GM10847 (cell line): ENCODE data around the gene ISL2.

Experiments
- POLR2A ChIP-seq: IDR thresholded peaks from 2 replicates; pipeline ENCODE4 v1.6.1; 2011; ENCODE audit not compliant: insufficient read length; ENCODE audit errors: extremely low read depth

The ISL2 gene

DNA sequence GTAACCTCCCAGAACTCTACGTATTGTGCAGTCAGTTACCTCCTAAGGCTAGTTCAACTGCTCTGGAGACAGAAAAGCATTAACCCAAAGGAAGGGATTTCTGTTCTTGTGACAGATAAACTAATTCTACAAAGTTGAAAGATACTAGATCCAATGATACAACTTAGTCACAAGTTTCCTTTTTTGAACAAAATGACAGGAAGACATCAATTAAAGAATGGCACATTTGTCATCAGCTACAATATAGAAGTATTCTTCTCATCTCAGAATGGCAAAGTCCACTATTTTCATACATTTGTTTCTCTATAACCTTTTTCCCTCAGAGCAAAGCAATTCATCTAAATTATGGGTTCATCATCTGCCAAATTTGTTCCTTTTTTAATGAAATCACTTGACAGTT is 43.7 kb downstream of the ISL2 start:
- TF ChIP-seq POLR2A = no peak

DNA sequence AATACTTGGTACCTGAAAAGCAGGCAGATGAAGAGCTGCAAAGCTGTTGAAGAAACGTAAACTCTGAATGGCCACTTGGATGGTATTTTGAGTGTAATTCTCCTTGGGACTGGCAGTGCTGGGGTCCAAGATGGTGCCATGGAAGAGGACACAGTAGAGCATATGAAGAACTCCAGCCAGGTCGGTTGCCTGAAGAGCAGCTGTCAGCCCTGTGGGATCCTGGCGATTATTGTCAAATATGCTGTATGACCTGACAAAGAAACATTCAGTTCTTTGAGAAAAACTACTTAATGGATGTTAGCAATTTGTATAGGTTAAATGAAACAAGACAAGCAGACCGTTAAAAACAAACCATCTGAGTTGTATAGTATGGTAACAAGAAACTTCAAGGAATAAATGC is 44.8 kb downstream of the ISL2 start:
- no peak for TF ChIP-seq POLR2A

DNA sequence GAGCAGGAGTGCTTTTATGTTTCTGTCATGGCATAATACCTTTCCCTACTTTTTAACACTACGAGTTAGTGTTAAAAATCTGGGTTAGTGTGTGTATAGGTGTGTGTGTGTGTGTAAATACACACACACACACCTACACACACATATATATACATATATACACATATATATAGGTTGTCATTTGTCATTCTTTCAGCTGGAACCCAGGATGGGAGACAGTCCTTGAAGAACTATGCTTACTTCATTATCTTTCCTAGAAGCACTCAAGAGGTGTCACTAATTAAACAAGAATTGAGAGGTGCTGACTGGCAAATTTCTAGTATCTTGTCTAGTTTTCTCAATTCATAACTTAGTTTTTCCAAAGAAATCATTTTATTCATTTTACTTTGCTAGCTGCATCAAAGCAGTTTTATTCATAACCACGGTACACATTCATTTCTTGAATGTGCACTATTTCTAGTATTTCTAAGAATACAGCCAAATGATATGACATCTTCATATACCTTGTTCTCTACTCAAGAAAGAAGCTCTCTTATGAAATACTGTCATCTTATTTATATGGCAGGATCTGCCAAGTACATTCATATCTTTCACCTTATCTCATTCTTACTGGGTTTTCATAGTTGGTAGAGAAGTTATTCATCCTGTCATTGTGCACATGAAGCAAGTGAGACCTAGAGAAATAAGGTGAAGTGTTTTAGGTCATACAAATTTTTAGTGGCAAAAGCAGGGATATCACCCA is 46.6 kb downstream of the ISL2 start:
- TF ChIP-seq POLR2A = no peak

DNA sequence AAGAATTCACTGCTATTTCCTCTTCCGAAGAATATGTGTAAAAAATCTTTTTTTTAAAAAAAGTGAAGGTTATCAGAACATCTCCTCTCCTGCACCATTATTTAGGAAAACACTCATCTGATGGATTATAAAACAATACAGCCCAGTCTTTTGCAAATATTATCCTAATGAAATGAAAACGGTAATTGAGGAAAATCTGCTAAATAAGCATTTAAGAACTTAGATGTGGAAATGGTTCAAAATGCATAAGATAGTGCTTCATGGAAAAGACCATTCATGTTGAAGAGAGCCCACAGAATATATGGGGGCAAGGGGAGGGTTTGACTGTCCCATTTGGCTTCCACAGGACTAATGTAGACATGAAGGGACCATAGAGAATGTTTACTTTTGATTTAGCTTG is 47.8 kb downstream of the ISL2 start:
- no peak for TF ChIP-seq POLR2A

DNA sequence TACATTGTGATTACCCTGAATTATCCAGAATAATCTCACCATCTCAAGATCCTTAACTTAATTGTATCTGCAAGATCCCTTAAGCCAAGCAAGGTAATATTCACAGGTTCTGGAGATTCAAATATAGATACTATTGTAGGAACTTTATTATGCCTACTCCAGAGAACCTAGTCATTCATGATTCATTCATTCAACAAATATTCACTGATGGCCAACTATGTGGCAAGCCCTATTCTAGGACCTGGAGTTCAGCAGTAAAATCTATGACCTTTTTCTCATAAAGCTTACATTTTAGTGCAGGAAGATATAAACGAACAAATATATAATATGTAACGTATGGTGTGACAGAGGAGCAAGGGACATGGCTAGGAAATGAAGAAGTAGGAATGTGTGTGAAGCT is 49.6 kb downstream of the ISL2 start:
- TF ChIP-seq POLR2A = no peak

DNA sequence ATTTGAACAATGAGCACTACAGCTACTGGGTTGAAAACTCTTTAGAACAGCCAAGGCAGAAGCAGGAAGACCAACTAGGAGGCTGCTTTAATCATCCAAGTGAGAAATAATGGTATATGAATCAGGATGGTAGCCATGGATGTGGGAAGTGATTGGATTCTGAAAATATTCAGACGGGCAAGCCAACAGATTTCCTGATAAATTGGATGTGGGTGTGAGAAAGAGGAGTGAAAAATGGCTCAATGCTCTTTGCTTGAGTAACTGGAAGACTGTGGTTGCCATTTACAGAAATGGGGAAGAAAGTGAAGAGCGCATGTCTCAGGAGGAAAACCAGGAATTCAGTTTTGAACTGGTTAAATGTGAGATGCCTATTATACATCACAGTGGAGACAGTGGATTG is 50.4 kb downstream of the ISL2 start:
- no peak for TF ChIP-seq POLR2A

DNA sequence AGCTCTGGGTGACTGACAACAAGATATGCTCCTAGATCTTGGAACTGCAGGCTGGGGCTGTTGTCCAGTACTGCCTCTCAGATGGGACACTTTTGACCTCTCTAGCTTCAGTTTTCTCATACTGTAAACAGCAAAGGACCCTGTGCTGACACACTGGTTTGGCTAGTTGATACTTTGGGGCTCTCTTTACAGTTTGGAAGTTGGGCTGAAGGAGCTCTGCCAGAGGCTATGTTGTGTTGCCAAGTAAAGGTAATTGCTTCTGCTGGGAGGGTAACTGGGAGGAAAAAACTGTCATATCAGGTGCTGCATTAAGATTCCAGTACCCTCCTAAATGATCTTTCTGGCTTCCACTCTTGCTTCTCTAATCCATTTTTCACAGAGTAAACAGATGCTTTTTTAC is 54.0 kb downstream of the ISL2 start:
- TF ChIP-seq POLR2A = no peak

DNA sequence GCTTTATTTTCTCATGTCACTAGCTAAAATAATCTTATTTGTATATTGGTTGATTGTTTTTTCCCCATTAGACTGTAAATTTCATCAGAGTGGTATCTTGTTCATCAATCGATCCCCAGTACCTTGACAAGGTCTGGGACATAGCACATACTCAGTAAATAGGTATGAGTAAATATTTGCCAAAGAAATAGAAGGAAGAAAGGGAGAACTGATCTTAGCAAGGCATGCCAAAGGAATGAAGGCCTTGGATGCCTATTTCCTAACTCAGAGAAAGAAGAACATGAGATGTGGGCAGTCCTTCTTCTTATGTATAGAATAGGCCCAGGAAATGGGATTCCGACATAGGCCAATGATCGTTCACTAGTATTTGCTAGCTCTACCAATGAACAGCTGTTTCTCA is 54.7 kb downstream of the ISL2 start:
- TF ChIP-seq POLR2A = no peak

DNA sequence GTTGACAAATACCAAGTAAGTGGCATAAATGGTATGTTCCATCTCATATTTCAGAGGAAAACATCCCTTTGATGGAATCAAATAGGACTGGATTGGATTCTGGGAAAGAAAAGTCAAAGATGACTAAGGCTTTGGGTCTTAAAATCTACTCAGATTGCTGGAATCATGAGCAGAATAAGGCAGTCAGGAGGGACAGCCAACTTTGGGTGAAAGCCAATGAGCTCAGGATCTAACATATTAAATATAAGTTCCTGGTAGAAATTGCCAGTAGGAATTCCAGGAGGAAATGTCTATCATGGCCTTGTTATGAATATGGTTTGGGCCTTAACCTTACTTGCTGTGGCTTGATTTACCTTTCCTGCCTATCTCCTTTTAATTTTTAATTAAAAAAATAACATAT is 55.3 kb downstream of the ISL2 start:
- no peak for TF ChIP-seq POLR2A
